Measurements from ENCODE around the gene CASP1. TPM values are rescaled to one million over a fixed set of nuclear protein-coding genes. Genes with fewer than 3 reads are reported as not detected.
A peak's percentile ranks its signal among the peaks of the same experiment; 100 is the strongest.

Gene CASP1
- total RNA-seq, 1 experiment from 2014 or later, result 3.1 TPM

DNA sequence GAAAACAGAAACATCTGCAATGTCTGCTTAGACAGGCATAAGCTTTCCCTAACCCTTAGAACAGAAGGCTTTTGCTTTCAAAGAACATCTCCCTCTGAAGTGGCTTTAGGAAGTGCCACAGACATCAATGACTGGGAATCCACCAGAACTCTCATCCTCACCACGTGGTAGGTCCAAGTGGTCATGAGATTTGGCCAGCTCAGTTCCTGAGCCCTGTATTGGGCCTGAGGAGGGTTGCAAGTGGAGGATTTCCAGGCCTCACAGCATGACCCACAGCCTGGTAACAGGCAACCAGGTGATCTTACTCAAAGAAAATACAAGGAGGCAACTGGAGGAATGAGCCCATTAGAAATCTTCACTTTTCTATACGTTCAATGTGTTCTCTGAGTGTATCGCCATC is 1.6 kb downstream of the CASP1 start:
- Histone ChIP-seq H3K4me3 (no peak overlapping the region), H3K36me3 (no peaks in the 10 kb centered on the region), H3K27ac (no peak overlapping the region), H3K4me1 (replicated peaks) (no peaks in the 10 kb centered on the region; the same call in 1 of the 2 replicates), H3K9me3 (replicated peaks) (no peaks in the 10 kb centered on the region), H3K27me3 (replicated peaks) (no peaks in the 10 kb centered on the region)
- DNase-seq (ENCODE audit: low read depth in 1 of 2, low spot score in 2 of 2), result no peak

- no peaks in the 10 kb centered on the region for H3K27me3 ChIP-seq (replicated peaks)
- DNase-seq (ENCODE audit: low read depth in 1 of 2, low spot score in 2 of 2), result no peak
- H3K4me1 ChIP-seq (replicated peaks), result no peaks in the 10 kb centered on the region; the same call in 1 of the 2 replicates
- no peaks in the 10 kb centered on the region for H3K9me3 ChIP-seq (replicated peaks)
- H3K4me3 ChIP-seq, result no peak overlapping the region
- H3K27ac ChIP-seq, result no peak overlapping the region
- no peaks in the 10 kb centered on the region for H3K36me3 ChIP-seq
Observed at GRCh38 chr11:105032495-105032894, 2.4 kb downstream of the CASP1 start.

DNA sequence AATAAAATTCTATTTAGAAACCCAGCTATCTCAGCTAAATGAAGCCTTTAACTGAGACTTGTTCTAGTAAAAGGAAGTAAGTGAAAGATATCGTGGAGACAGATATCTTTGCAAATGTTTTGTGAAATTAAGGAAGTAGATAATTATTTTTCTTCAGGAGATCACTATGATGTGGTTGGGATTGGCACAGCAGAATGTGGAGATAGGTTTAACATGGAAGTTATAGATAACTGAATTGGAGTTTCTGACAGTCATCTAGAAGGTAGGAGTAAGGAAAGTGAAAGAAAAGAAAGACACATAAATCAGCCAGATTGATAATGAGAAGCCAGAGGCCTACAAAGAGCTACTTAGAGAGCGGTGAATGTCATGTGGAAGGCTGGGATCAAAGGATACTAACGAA is 7.3 kb downstream of the CASP1 start:
- no peak for DNase-seq (ENCODE audit: low read depth in 1 of 2, low spot score in 2 of 2)
- Histone ChIP-seq H3K4me1 (replicated peaks) (no peaks in the 10 kb centered on the region), H3K4me3 (no peak overlapping the region), H3K36me3 (no peaks in the 10 kb centered on the region), H3K9me3 (replicated peaks) (no peaks in the 10 kb centered on the region), H3K27ac (no peak overlapping the region), H3K27me3 (replicated peaks) (no peaks in the 10 kb centered on the region)

- H3K27me3 ChIP-seq (replicated peaks), result no peaks in the 10 kb centered on the region
Observed at GRCh38 chr11:105024394-105024793, 10.6 kb downstream of the CASP1 start.

DNA sequence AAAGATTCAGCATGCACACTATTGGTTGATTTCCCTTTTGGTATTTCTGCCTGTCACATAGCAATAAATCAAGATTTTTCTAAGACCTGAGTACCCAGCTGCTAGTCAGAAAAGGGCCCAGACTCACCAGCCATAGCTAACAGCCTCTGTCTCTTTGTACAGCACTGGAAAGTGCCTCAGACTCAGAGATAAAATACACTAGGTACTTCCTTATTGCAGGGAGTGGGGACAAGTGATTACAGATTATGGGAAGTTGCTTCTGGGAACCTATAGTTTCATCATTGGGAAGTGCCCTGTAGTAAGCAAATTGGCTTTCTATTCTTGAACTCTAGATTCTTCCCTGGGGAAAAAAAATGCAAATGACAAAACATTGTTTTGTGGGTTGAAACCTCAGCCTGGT is 11.9 kb downstream of the CASP1 start, which contains the start of gene CASP5:
Gene CASP5, minus strand, starts transcription at position 166 of the 400 bp plus-strand sequence. Its CDS starts 32 bp downstream, at position 134.
- Histone ChIP-seq H3K27ac (no peak within 1 kb of the TSS), H3K27me3 (replicated peaks) (no peaks in the 10 kb centered on the region), H3K4me1 (replicated peaks) (no peaks in the 10 kb centered on the region), H3K36me3 (no peaks in the 10 kb centered on the region), H3K9me3 (replicated peaks) (no peaks in the 10 kb centered on the region), H3K4me3 (no peak within 1 kb of the TSS)
- DNase-seq (ENCODE audit: low read depth in 1 of 2, low spot score in 2 of 2), result no peak

More at GRCh38 chr11:105024394-105024793, 10.6 kb downstream of the CASP1 start:
- Histone ChIP-seq H3K9me3 (replicated peaks) (no peaks in the 10 kb centered on the region), H3K4me1 (replicated peaks) (no peaks in the 10 kb centered on the region), H3K36me3 (no peaks in the 10 kb centered on the region), H3K4me3 (no peak overlapping the region), H3K27ac (no peak overlapping the region)
- DNase-seq (ENCODE audit: low read depth in 1 of 2, low spot score in 2 of 2), result no peak

- no peaks in the 10 kb centered on the region for H3K36me3 ChIP-seq
- no peaks in the 10 kb centered on the region for H3K9me3 ChIP-seq (replicated peaks)
- H3K27ac ChIP-seq, result no peak overlapping the region
- no peaks in the 10 kb centered on the region for H3K27me3 ChIP-seq (replicated peaks)
- DNase-seq (ENCODE audit: low read depth in 1 of 2, low spot score in 2 of 2), result no peak
- H3K4me3 ChIP-seq, result no peak overlapping the region
- H3K4me1 ChIP-seq (replicated peaks), result no peaks in the 10 kb centered on the region
Observed at GRCh38 chr11:105022527-105022926, 12.4 kb downstream of the CASP1 start.

DNA sequence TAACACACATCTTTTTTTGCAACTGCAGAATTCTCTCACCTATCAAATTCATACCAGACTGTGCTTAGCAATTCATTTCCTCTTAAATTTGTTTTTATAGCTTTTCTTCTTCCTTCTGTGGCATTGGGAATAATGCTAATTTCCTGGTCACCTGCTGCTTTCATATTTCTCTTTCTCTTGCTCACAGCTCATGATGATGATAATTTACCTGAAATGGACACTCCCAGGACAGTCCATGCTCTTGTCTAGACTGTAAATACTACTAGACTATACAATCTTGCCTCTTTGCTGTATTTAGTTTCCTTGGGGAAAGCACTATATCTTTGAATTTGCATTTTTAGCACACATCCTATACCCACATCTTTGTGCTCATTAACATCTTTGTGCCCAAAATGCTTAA is 27.5 kb downstream of the CASP1 start:
- H3K27me3 ChIP-seq (replicated peaks), result no peaks in the 10 kb centered on the region
- no peak overlapping the region for H3K27ac ChIP-seq
- no peak for DNase-seq (ENCODE audit: low read depth in 1 of 2, low spot score in 2 of 2)
- no peaks in the 10 kb centered on the region for H3K36me3 ChIP-seq
- H3K4me1 ChIP-seq (replicated peaks), result peaks cover 5% of the 10 kb centered on the region
- no peaks in the 10 kb centered on the region for H3K9me3 ChIP-seq (replicated peaks)
- H3K4me3 ChIP-seq, result no peak overlapping the region

DNA sequence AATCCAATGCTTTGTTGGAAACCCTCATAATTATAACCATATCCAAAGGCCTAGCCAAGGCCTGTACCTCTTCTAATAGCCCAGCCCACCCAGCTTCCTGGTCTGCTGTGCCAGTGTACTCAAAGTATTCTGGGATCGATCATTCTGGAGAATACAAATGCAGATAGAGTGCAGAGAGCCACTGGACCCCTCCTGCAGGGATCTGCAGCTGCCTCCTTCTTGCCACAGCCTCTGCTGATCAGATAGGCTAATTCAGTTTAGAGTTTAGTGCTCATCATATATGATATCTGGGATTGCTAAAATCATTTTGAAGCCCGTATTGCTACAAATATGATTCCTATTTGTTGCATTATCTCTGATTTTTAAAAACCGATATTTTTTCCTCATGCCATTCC is 29.5 kb downstream of the CASP1 start:
- Histone ChIP-seq H3K36me3 (no peaks in the 10 kb centered on the region), H3K27me3 (replicated peaks) (no peaks in the 10 kb centered on the region), H3K27ac (no peak overlapping the region), H3K4me1 (replicated peaks) (peaks cover 5% of the 10 kb centered on the region), H3K4me3 (no peak overlapping the region), H3K9me3 (replicated peaks) (no peaks in the 10 kb centered on the region)
- no peak for DNase-seq (ENCODE audit: low read depth in 1 of 2, low spot score in 2 of 2)

DNA sequence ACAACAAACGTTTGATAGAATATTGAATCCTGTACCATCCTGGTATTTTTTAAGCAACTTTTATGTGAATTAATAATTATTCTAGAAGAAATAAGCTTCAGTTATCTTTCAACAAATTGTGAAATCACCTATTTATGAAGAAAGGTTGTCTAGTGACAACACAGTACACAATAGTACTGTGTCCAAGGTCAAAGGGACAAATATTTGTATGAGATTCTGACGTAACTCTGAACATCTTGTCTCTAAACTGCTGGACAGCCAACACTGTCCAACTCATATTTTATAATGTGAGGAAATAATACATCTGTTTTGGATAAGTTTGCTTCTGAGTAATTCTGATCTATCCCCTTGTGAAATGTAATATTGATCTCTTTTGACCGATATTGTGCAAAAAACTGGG is 30.9 kb downstream of the CASP1 start:
- H3K27me3 ChIP-seq (replicated peaks), result no peaks in the 10 kb centered on the region
- peaks cover 5% of the 10 kb centered on the region for H3K4me1 ChIP-seq (replicated peaks)
- no peak overlapping the region for H3K27ac ChIP-seq
- no peak overlapping the region for H3K4me3 ChIP-seq
- no peak for DNase-seq (ENCODE audit: low read depth in 1 of 2, low spot score in 2 of 2)
- no peaks in the 10 kb centered on the region for H3K36me3 ChIP-seq
- H3K9me3 ChIP-seq (replicated peaks), result no peaks in the 10 kb centered on the region

GRCh38 chr11:105003151-105003550 is 31.8 kb downstream of the CASP1 start:
- Histone ChIP-seq H3K27ac (no peak overlapping the region), H3K4me3 (no peak overlapping the region), H3K36me3 (no peaks in the 10 kb centered on the region), H3K9me3 (replicated peaks) (no peaks in the 10 kb centered on the region), H3K27me3 (replicated peaks) (no peaks in the 10 kb centered on the region), H3K4me1 (replicated peaks) (peaks cover 5% of the 10 kb centered on the region)
- no peak for DNase-seq (ENCODE audit: low read depth in 1 of 2, low spot score in 2 of 2)

DNA sequence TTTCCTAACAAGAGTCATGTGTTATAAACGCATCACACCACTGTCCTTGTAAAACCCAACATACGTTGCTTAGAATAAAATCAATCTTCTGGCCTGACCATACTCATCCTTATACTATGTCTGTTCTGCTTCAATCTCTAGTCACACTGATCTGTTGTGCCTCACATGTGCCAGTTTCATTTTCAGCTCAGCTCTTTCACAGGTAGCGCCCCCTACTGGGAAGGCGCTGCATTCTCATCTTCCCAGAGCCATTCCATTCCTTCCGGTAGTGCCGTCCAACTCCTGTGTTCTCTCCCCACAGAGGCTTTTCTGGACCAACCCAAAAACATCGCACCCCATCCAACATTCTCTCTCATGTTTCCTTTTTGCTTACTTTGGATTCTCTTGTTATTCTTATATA is 34.1 kb downstream of the CASP1 start:
- Histone ChIP-seq H3K36me3 (no peaks in the 10 kb centered on the region), H3K4me1 (replicated peaks) (peaks cover 8% of the 10 kb centered on the region)
- no peak for DNase-seq (ENCODE audit: low read depth in 1 of 2, low spot score in 2 of 2)

DNA sequence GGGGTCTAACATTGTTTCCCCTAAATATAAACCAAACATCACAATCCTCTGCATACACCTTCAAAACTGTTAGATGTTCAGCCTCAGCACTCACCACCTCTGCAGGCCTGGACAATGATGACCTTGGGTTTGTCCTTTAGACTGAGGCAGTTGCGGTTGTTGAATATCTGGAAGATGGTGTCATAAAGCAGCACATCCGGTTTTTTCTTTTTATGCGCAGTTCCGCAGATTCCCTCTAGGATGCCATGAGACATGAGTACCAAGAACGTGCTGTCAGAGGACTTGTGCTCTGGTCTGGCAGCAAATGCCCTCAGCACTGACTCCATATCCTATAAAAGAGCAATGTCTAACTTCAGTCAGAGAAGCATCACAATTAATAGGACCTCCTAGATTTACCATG is 34.8 kb downstream of the CASP1 start:
- no peaks in the 10 kb centered on the region for H3K27me3 ChIP-seq (replicated peaks)
- no peaks in the 10 kb centered on the region for H3K36me3 ChIP-seq
- H3K27ac ChIP-seq, result no peak overlapping the region
- no peak for DNase-seq (ENCODE audit: low read depth in 1 of 2, low spot score in 2 of 2)
- no peaks in the 10 kb centered on the region for H3K9me3 ChIP-seq (replicated peaks)
- H3K4me3 ChIP-seq, result no peak overlapping the region
- peaks cover 3% of the 10 kb centered on the region; the same call in 1 of the 2 replicates for H3K4me1 ChIP-seq (replicated peaks)

More for the DNA sequence above, 34.1 kb downstream of the CASP1 start:
- Histone ChIP-seq H3K27me3 (replicated peaks) (no peaks in the 10 kb centered on the region), H3K4me3 (no peak overlapping the region), H3K27ac (no peak overlapping the region), H3K9me3 (replicated peaks) (no peaks in the 10 kb centered on the region)

DNA sequence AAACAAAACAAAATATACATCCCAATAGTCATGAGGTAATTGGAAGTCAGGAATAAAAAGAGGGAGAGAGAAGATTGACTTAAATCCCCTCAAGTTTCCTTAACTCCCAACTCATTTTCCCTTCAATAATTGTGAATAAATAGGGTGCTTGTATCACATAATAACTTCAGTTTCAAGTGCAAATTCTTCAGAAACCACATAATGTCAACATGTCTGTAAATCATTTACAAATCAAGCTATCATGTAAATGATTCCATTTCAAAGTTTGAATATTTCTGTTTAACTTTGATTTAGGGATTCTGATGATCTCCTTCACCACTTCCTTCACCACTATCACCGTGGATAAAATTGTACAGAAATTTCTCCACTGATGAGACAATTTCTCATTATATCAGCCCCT is 35.2 kb downstream of the CASP1 start:
- no peak overlapping the region for H3K4me3 ChIP-seq
- H3K9me3 ChIP-seq (replicated peaks), result no peaks in the 10 kb centered on the region
- H3K27me3 ChIP-seq (replicated peaks), result no peaks in the 10 kb centered on the region
- H3K36me3 ChIP-seq, result no peaks in the 10 kb centered on the region
- H3K4me1 ChIP-seq (replicated peaks), result peaks cover 3% of the 10 kb centered on the region; the same call in 1 of the 2 replicates
- H3K27ac ChIP-seq, result no peak overlapping the region
- DNase-seq (ENCODE audit: low read depth in 1 of 2, low spot score in 2 of 2), result no peak

DNA sequence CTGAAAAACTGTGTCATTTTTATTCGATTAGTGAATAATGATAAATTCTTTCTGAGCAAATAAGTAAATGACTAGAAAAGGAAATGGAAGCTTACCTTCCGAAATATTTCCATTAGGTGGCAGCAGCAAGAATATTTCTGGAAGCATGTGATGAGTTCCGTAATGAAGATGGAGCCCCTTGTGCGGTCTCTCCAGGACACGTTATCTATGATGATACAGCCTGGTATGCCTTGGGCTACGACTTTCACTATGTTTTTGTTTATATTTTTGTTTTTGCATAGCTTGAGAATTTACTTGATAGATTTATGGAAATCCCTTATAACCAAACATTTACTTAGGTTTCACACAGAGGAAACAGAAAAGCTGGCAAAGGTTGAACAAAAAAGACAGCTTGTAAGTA is 37.7 kb downstream of the CASP1 start:
- H3K27ac ChIP-seq, result peak overlapping the region; percentile 67
- no peaks in the 10 kb centered on the region for H3K36me3 ChIP-seq
- no peaks in the 10 kb centered on the region for H3K9me3 ChIP-seq (replicated peaks)
- H3K27me3 ChIP-seq (replicated peaks), result no peaks in the 10 kb centered on the region
- DNase-seq (ENCODE audit: low read depth in 1 of 2, low spot score in 2 of 2), result peak in 1 of 2 experiments; percentile 58
- H3K4me1 ChIP-seq (replicated peaks), result peaks cover 3% of the 10 kb centered on the region; the same call in 1 of the 2 replicates
- H3K4me3 ChIP-seq, result peak overlapping the region; percentile 17; the same call in 1 of the 2 replicates

GRCh38 chr11:104995001-104995408 is 39.9 kb downstream of the CASP1 start:
- H3K9me3 ChIP-seq (replicated peaks), result no peaks in the 10 kb centered on the region
- peaks cover 3% of the 10 kb centered on the region; the same call in 1 of the 2 replicates for H3K4me1 ChIP-seq (replicated peaks)
- H3K27ac ChIP-seq, result no peak overlapping the region
- H3K27me3 ChIP-seq (replicated peaks), result no peaks in the 10 kb centered on the region
- H3K36me3 ChIP-seq, result no peaks in the 10 kb centered on the region
- no peak for DNase-seq (ENCODE audit: low read depth in 1 of 2, low spot score in 2 of 2)
- H3K4me3 ChIP-seq, result no peak overlapping the region
